Colonic mucosa (tissue), 4 donors: Measurements from ENCODE around the gene RAB3GAP2. TPM values are rescaled to one million over a fixed set of nuclear protein-coding genes. Genes with fewer than 3 reads are reported as not detected.
"Not testable (repeated sequence)": the region's sequence is repeated elsewhere in the genome, so short reads cannot be mapped to it uniquely, and the experiment has no call there.

Experiments used
- DNase-seq: peaks from one replicate; pipeline ENCODE4 v3.0.0-alpha.2; 2020
- H3K27ac ChIP-seq: fragments of 200-600 bp; one replicate; pipeline ENCODE4 v1.8.0; 2021
- H3K27me3 ChIP-seq: fragments of 200-600 bp; one replicate; pipeline ENCODE4 v1.8.0; 2021
- H3K36me3 ChIP-seq: fragments of 200-600 bp; one replicate; pipeline ENCODE4 v1.8.0; 2021
- H3K4me1 ChIP-seq: fragments of 200-600 bp; one replicate; pipeline ENCODE4 v1.8.0; 2021; ENCODE audit warnings: mild to moderate bottlenecking
- H3K4me3 ChIP-seq: fragments of 200-600 bp; one replicate; pipeline ENCODE4 v1.8.0; 2021
- H3K9ac ChIP-seq, 2 donors: one replicate each; pipeline ENCODE4 v1.7.0; 2013; ENCODE audit warnings: control low read depth in 2 of 2, low read depth in 2 of 2, low read length in 2 of 2
- H3K9me3 ChIP-seq: fragments of 200-600 bp; one replicate; pipeline ENCODE4 v1.8.0; 2021
- CTCF ChIP-seq: fragments of 200-600 bp; IDR thresholded peaks from one replicate; pipeline ENCODE4 v1.8.0; 2022; ENCODE audit warnings: antibody characterized with exemption, mild to moderate bottlenecking
- intact Hi-C: fragments of 100-400 bp; cut with DNase I; formaldehyde crosslinking; loops from one replicate; pipeline ENCODE4 v1.14.1; 2022
- microRNA-seq: library from miRNA; unstranded; fragments of <30 nt; microRNA quantifications from one replicate; pipeline ENCODE4, GENCODE V29; 2019
- total RNA-seq, 2 donors: library from RNA; stranded (reverse); fragmentation: NEBNext Ultra II Directional in 1 of 2; extraction: Animal tissue kit (Norgen Biotek cat#: 25700) in 1 of 2; gene quantifications; one replicate each; pipeline ENCODE4 v1.2.1, GENCODE V29; 2021
- donor health status: healthy.
- donor health status: DM: no; HTN: no; CAD: no.
- donor health status: DM: no; HTN: no; CAD: no.

The RAB3GAP2 gene
- total RNA-seq, 2 donors from 2014 or later: 33.2 to 34.2 TPM

GRCh38 chr1:220121791-220122530, 150.3 kb downstream of the RAB3GAP2 start:
- no peak for TF ChIP-seq CTCF
- H3K27ac ChIP-seq: peak overlapping the region; percentile 87
- H3K36me3 ChIP-seq: no peaks in the 10 kb centered on the region
- no peaks in the 10 kb centered on the region for H3K27me3 ChIP-seq
- no peak overlapping the region for H3K9ac ChIP-seq
- DNase-seq: peak; percentile 48
- H3K4me1 ChIP-seq: no peaks in the 10 kb centered on the region
- intact Hi-C loops: no loop called here
- no peak overlapping the region for H3K4me3 ChIP-seq
- H3K9me3 ChIP-seq: no peaks in the 10 kb centered on the region

DNA sequence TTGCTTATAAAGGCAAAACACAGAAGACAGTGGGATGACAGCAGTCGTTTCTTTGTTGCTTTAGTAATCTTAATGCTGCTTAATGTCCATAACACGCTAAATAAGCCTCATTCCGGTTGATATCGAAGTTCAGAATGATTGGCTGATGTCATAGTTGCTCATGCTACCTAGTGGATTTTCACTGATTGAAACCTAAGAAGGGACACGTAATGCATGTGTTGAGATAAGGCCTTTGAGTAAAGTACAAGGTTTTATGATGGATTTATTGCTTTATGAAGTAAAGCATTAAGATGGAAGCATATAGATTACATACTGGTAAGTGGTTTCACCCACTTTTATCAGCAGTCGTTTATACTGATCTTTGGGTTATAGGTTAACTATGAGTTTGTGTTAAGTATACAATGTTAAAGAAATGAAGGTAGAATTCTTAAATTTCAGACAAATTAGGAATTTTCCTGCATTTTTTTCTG, 153.2 kb downstream of the RAB3GAP2 start:
- H3K4me3 ChIP-seq: peak overlapping the region; percentile 14
- intact Hi-C loops: no loop called here
- no peaks in the 10 kb centered on the region for H3K4me1 ChIP-seq
- no peaks in the 10 kb centered on the region for H3K27me3 ChIP-seq
- DNase-seq: peak; percentile 50
- H3K36me3 ChIP-seq: no peaks in the 10 kb centered on the region
- H3K9ac ChIP-seq: peak overlapping the region in 1 of 2 donors; percentile 46
- peak overlapping the region; percentile 47 for H3K27ac ChIP-seq
- H3K9me3 ChIP-seq: no peaks in the 10 kb centered on the region
- no peak for TF ChIP-seq CTCF

GRCh38 chr1:220113136-220113695, 159.0 kb downstream of the RAB3GAP2 start:
- Histone ChIP-seq H3K36me3 (no peaks in the 10 kb centered on the region), H3K4me3 (no peak overlapping the region), H3K27ac (no peak overlapping the region), H3K9ac (no peak overlapping the region), H3K4me1 (no peaks in the 10 kb centered on the region), H3K9me3 (no peaks in the 10 kb centered on the region), H3K27me3 (no peaks in the 10 kb centered on the region)
- peak; percentile 47 for TF ChIP-seq CTCF
- intact Hi-C loops: no loop called here
- peak; percentile 34 for DNase-seq

DNA sequence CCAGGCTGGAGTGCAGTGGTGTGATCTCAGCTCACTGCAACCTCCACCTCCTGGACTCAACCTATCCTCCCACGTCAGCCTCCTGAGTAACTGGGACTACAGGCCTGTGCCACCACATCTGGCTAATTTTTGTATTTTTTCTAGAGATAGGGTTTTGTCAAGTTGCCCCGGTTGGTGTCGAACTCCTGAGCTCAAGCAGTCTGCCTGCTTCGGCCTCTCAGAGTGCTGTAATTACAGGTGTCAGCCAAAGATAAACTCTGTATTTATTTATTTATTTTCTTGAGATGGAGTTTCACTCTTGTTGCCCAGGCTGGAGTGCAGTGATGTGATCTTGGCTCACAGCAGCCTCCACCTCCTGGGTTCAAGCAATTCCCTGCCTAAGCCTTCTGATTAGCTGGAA, 159.7 kb downstream of the RAB3GAP2 start:
- H3K9me3 ChIP-seq, DNase-seq, H3K36me3 ChIP-seq, H3K27ac ChIP-seq, intact Hi-C loops, H3K4me1 ChIP-seq, H3K9ac ChIP-seq, H3K27me3 ChIP-seq, H3K4me3 ChIP-seq: not testable (repeated sequence)

DNA sequence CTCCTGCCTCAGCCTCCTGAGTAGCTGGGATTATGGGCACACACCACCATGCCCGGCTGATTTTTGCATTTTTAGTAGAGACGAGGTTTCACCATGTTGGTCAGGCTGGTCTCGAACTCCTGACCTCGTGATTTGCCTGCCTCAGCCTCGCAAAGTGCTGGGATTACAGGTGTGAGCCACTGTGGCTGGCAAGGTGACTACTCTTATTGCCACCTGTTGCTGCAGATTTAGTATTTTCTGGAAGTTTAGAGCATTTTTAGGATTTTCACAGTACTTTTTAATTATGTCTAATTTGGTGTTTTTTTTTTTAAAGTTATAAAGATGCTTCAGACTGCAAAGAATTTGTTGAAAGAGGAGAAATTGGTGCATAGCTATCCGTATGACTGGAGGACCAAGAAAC, 161.8 kb downstream of the RAB3GAP2 start:
- H3K9ac ChIP-seq, DNase-seq, intact Hi-C loops, H3K36me3 ChIP-seq, H3K4me3 ChIP-seq, H3K9me3 ChIP-seq, H3K27ac ChIP-seq, H3K27me3 ChIP-seq, H3K4me1 ChIP-seq: not testable (repeated sequence)

DNA sequence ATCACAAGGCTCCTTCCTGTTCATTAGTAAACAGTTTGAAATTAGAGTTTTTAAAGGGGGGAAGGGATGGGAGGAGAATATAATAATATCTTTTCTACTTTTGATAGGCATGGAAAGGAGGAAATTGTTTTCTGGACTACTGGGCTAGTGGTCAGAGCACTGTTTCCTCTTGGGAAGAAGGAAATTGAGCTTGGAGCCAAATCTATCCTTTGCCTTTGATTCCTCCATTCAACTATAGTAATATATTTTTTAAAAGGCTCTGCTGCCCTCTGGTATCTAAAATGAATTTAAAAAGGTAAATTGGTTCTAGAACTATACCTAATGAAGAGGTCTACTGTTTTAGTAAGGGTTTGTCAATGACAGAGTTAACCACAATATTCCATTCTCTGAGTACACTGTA, 172.4 kb downstream of the RAB3GAP2 start:
- intact Hi-C loops: loop anchor here (10.0 kb wide), 2 partner anchors 55 to 105 kb away; partner anchors contain the start of gene EPRS1
- no peaks in the 10 kb centered on the region for H3K9me3 ChIP-seq
- peaks cover 13% of the 10 kb centered on the region for H3K36me3 ChIP-seq
- DNase-seq: no peak
- H3K4me3 ChIP-seq: no peak overlapping the region
- H3K27me3 ChIP-seq: no peaks in the 10 kb centered on the region
- no peak overlapping the region for H3K27ac ChIP-seq
- peaks cover 5% of the 10 kb centered on the region for H3K4me1 ChIP-seq
- H3K9ac ChIP-seq: no peak overlapping the region
- TF ChIP-seq CTCF: no peak

Small RNA genes lying within 50 kb of the gene (microRNA-seq; reads per million reads assigned to microRNA genes)
- gene MIR194-1: 874 reads per million, percentile 79 among the genes with 10 or more reads in this experiment
- 1,350 reads per million, percentile 83 among the genes with 10 or more reads in this experiment for gene MIR215
- gene MIR664A: 162 reads per million, percentile 58 among the genes with 10 or more reads in this experiment

Other genes with a start within 250 kb of the RAB3GAP2 start
- gene EPRS1, start 225.9 kb downstream of the RAB3GAP2 start, total RNA-seq: 100 to 1,000 TPM in 1 of 2 donors, 10 to 100 TPM in 1; 78.8 to 124 TPM
- gene BPNT1, start 182.7 kb downstream of the RAB3GAP2 start, total RNA-seq: 10 to 100 TPM; 57.5 to 71.5 TPM
- 100 to 1,000 TPM in 1 of 2 donors, 10 to 100 TPM in 1; 80.6 to 114 TPM for gene IARS2, start 178.3 kb downstream of the RAB3GAP2 start, total RNA-seq